ENCODE results near the gene SORCS2. TPM values are rescaled to one million over a fixed set of nuclear protein-coding genes. Genes with fewer than 3 reads are reported as not detected.

SORCS2 gene
- total RNA-seq, 1 donor from 2014 or later: 10.9 TPM

- H3K27me3 Mint-ChIP-seq (ENCODE audit: low read depth): no peaks in the 10 kb centered on the region
- H3K4me3 Mint-ChIP-seq (ENCODE audit: unreplicated experiment): no peak overlapping the region
- no peaks in the 10 kb centered on the region for H3K9me3 Mint-ChIP-seq (ENCODE audit: low read depth)
- H3K27ac Mint-ChIP-seq (ENCODE audit: unreplicated experiment): peak overlapping the region; percentile 13
- H3K4me1 Mint-ChIP-seq (ENCODE audit: low read depth): peaks cover 8% of the 10 kb centered on the region
- peaks cover 33% of the 10 kb centered on the region for H3K36me3 Mint-ChIP-seq (ENCODE audit: low read depth)
- TF ChIP-seq CTCF (IDR thresholded peaks at IDR 0.05): no peak
- peak; percentile 36 for DNase-seq (ENCODE audit: low spot score)
Observed at GRCh38 chr4:7763788-7764187, 571.5 kb downstream of the SORCS2 start.

GRCh38 chr4:7764466-7764865 is 572.1 kb downstream of the SORCS2 start:
- Mint-ChIP-seq H3K27ac (ENCODE audit: unreplicated experiment) (peak overlapping the region; percentile 57), H3K27me3 (ENCODE audit: low read depth) (no peaks in the 10 kb centered on the region), H3K4me3 (ENCODE audit: unreplicated experiment) (no peak overlapping the region), H3K36me3 (ENCODE audit: low read depth) (peaks cover 34% of the 10 kb centered on the region), H3K9me3 (ENCODE audit: low read depth) (no peaks in the 10 kb centered on the region), H3K4me1 (ENCODE audit: low read depth) (peaks cover 8% of the 10 kb centered on the region)
- no peak for TF ChIP-seq CTCF (IDR thresholded peaks at IDR 0.05)
- peak; percentile 36 for DNase-seq (ENCODE audit: low spot score)

- H3K9me3 Mint-ChIP-seq (ENCODE audit: low read depth): no peaks in the 10 kb centered on the region
- H3K4me1 Mint-ChIP-seq (ENCODE audit: low read depth): peaks cover 8% of the 10 kb centered on the region
- peak; percentile 65 for DNase-seq (ENCODE audit: low spot score)
- TF ChIP-seq CTCF (IDR thresholded peaks at IDR 0.05): no peak
- H3K36me3 Mint-ChIP-seq (ENCODE audit: low read depth): peaks cover 38% of the 10 kb centered on the region
- H3K27ac Mint-ChIP-seq (ENCODE audit: unreplicated experiment): no peak overlapping the region
- H3K4me3 Mint-ChIP-seq (ENCODE audit: unreplicated experiment): no peak overlapping the region
- H3K27me3 Mint-ChIP-seq (ENCODE audit: low read depth): no peaks in the 10 kb centered on the region
Observed at GRCh38 chr4:7765666-7766065, 573.3 kb downstream of the SORCS2 start.

- peaks cover 40% of the 10 kb centered on the region for H3K36me3 Mint-ChIP-seq (ENCODE audit: low read depth)
- DNase-seq (ENCODE audit: low spot score): peak; percentile 67
- H3K27me3 Mint-ChIP-seq (ENCODE audit: low read depth): no peaks in the 10 kb centered on the region
- H3K27ac Mint-ChIP-seq (ENCODE audit: unreplicated experiment): no peak overlapping the region
- no peak for TF ChIP-seq CTCF (IDR thresholded peaks at IDR 0.05)
- peaks cover 8% of the 10 kb centered on the region for H3K4me1 Mint-ChIP-seq (ENCODE audit: low read depth)
- no peak overlapping the region for H3K4me3 Mint-ChIP-seq (ENCODE audit: unreplicated experiment)
- no peaks in the 10 kb centered on the region for H3K9me3 Mint-ChIP-seq (ENCODE audit: low read depth)
Observed at GRCh38 chr4:7766086-7766485, 573.7 kb downstream of the SORCS2 start.

GRCh38 chr4:7766661-7767345 is 574.5 kb downstream of the SORCS2 start:
- no peak overlapping the region for H3K4me3 Mint-ChIP-seq (ENCODE audit: unreplicated experiment)
- no peak overlapping the region for H3K27ac Mint-ChIP-seq (ENCODE audit: unreplicated experiment)
- H3K9me3 Mint-ChIP-seq (ENCODE audit: low read depth): no peaks in the 10 kb centered on the region
- H3K36me3 Mint-ChIP-seq (ENCODE audit: low read depth): peaks cover 41% of the 10 kb centered on the region
- peaks cover 8% of the 10 kb centered on the region for H3K4me1 Mint-ChIP-seq (ENCODE audit: low read depth)
- no peaks in the 10 kb centered on the region for H3K27me3 Mint-ChIP-seq (ENCODE audit: low read depth)
- peak; percentile 61 for DNase-seq (ENCODE audit: low spot score)
- TF ChIP-seq CTCF (IDR thresholded peaks at IDR 0.05): no peak

All from chondrocyte (in vitro differentiated cells).